MM.1S (cell line): ENCODE data around the gene KIF4B.

Experiments
- DNase-seq: peaks from one replicate; pipeline ENCODE4 v3.0.0-alpha.2; 2015
- H2AFZ ChIP-seq: fragments of 300-600 bp; sonication (generic); 2 replicates; pipeline ENCODE4 v1.6.0; 2016; ENCODE audit warnings: antibody characterized with exemption, low read length
- H3F3A ChIP-seq: fragments of 300-600 bp; sonication (generic); 2 replicates; pipeline ENCODE4 v1.6.1; 2016; ENCODE audit warnings: mild to moderate bottlenecking, antibody characterized with exemption, low read length, moderate library complexity, mixed read lengths; ENCODE audit not compliant: insufficient read depth
- H3K27ac ChIP-seq: fragments of 300-600 bp; sonication (generic); 2 replicates; pipeline ENCODE4 v1.5.1; 2016; ENCODE audit warnings: mild to moderate bottlenecking, low read length
- H3K27me3 ChIP-seq: fragments of 300-600 bp; sonication (generic); replicated peaks from 2 replicates; pipeline ENCODE4 v1.6.0; 2016; ENCODE audit warnings: low read length; ENCODE audit not compliant: insufficient read depth
- H3K36me3 ChIP-seq: fragments of 300-600 bp; sonication (generic); replicated peaks from 2 replicates; pipeline ENCODE4 v1.6.1; 2016; ENCODE audit warnings: mild to moderate bottlenecking, low read length, mixed read lengths; ENCODE audit not compliant: insufficient read depth
- H3K4me1 ChIP-seq: fragments of 300-600 bp; sonication (generic); 2 replicates; pipeline ENCODE4 v1.6.1; 2016; ENCODE audit warnings: low read length, mixed read lengths
- H3K4me2 ChIP-seq: fragments of 300-600 bp; sonication (generic); 2 replicates; pipeline ENCODE4 v1.6.0; 2016; ENCODE audit warnings: low read depth, low read length
- H3K4me3 ChIP-seq: fragments of 300-600 bp; sonication (generic); 2 replicates; pipeline ENCODE4 v1.5.1; 2016; ENCODE audit warnings: low read length, mixed read lengths
- H3K79me2 ChIP-seq: fragments of 300-600 bp; sonication (generic); 2 replicates; pipeline ENCODE4 v1.6.1; 2016; ENCODE audit warnings: mixed run types, low read length, mixed read lengths
- H3K9ac ChIP-seq: fragments of 300-600 bp; sonication (generic); 2 replicates; pipeline ENCODE4 v1.6.1; 2016; ENCODE audit warnings: low read length, mixed read lengths
- H3K9me2 ChIP-seq: fragments of 300-600 bp; sonication (generic); replicated peaks from 2 replicates; pipeline ENCODE4 v1.6.1; 2016; ENCODE audit warnings: mild to moderate bottlenecking, low read length, mixed read lengths; ENCODE audit not compliant: insufficient read depth
- H3K9me3 ChIP-seq: fragments of 300-600 bp; sonication (generic); replicated peaks from 2 replicates; pipeline ENCODE4 v1.6.1; 2016; ENCODE audit warnings: mild to moderate bottlenecking, low read length, mixed read lengths; ENCODE audit not compliant: insufficient read depth
- H4K20me1 ChIP-seq: fragments of 300-600 bp; sonication (generic); 2 replicates; pipeline ENCODE4 v1.6.1; 2016; ENCODE audit warnings: mild to moderate bottlenecking, low read length, moderate library complexity, mixed read lengths; ENCODE audit not compliant: insufficient read depth
- CTCF ChIP-seq: fragments of 300-600 bp; sonication (generic); IDR thresholded peaks from 2 replicates; pipeline ENCODE4 v1.5.1; 2016; ENCODE audit warnings: antibody characterized with exemption, low read length, mixed read lengths
- EZH2 ChIP-seq: fragments of 300-600 bp; sonication (generic); optimal IDR thresholded peaks from 2 replicates; pipeline ENCODE3; 2017; ENCODE audit warnings: low read depth, mild to moderate bottlenecking, antibody characterized with exemption, low read length, mixed read lengths
- EZH2phosphoT487 ChIP-seq: fragments of 300-600 bp; sonication (generic); IDR thresholded peaks from 2 replicates; pipeline ENCODE4 v1.6.1; 2018; ENCODE audit warnings: antibody characterized with exemption, low read length

Gene KIF4B

GRCh38 chr5:155052532-155052931 is 39.0 kb downstream of the KIF4B start:
- Histone ChIP-seq H3K79me2 (no peaks in the 10 kb centered on the region), H3K4me1 (no peaks in the 10 kb centered on the region), H3K27me3 (no peaks in the 10 kb centered on the region), H3K4me3 (no peak overlapping the region), H3K9me2 (no peaks in the 10 kb centered on the region), H3K27ac (no peak overlapping the region), H2AFZ (no peak overlapping the region), H3K36me3 (no peaks in the 10 kb centered on the region), H3K4me2 (no peak overlapping the region), H3F3A (no peaks in the 10 kb centered on the region), H3K9me3 (no peaks in the 10 kb centered on the region), H3K9ac (no peak overlapping the region), H4K20me1 (no peaks in the 10 kb centered on the region)
- no peak for DNase-seq
- TF ChIP-seq EZH2 (no peak), CTCF (no peak), EZH2phosphoT487 (no peak)

- H3K27ac ChIP-seq = no peak overlapping the region
- H3K4me3 ChIP-seq = no peak overlapping the region
- H3K4me2 ChIP-seq = no peak overlapping the region
- no peaks in the 10 kb centered on the region for H3K79me2 ChIP-seq
- H3K9ac ChIP-seq = no peak overlapping the region
- no peaks in the 10 kb centered on the region for H3K36me3 ChIP-seq
- TF ChIP-seq EZH2 (no peak), EZH2phosphoT487 (no peak), CTCF (no peak)
- no peak for DNase-seq
- H2AFZ ChIP-seq = no peak overlapping the region
- no peaks in the 10 kb centered on the region for H4K20me1 ChIP-seq
- no peaks in the 10 kb centered on the region for H3K4me1 ChIP-seq
- H3K9me2 ChIP-seq = no peaks in the 10 kb centered on the region
- no peaks in the 10 kb centered on the region for H3F3A ChIP-seq
- H3K9me3 ChIP-seq = no peaks in the 10 kb centered on the region
- no peaks in the 10 kb centered on the region for H3K27me3 ChIP-seq
These were observed 39.9 kb downstream of the KIF4B start for GRCh38 chr5:155053501-155053900.

- no peak for DNase-seq
- Histone ChIP-seq H2AFZ (no peak overlapping the region), H3K36me3 (no peaks in the 10 kb centered on the region), H3F3A (no peaks in the 10 kb centered on the region), H3K27ac (no peak overlapping the region), H4K20me1 (no peaks in the 10 kb centered on the region), H3K9me3 (no peaks in the 10 kb centered on the region), H3K4me1 (no peaks in the 10 kb centered on the region), H3K27me3 (no peaks in the 10 kb centered on the region), H3K79me2 (no peaks in the 10 kb centered on the region), H3K9me2 (no peaks in the 10 kb centered on the region), H3K4me3 (no peak overlapping the region), H3K9ac (no peak overlapping the region), H3K4me2 (no peak overlapping the region)
- no peak for TF ChIP-seq EZH2phosphoT487
- TF ChIP-seq CTCF = no peak
- TF ChIP-seq EZH2 = no peak
These were observed 43.2 kb downstream of the KIF4B start for GRCh38 chr5:155056644-155057269.
